GM19193 (cell line): ENCODE data around the gene PRIMPOL.

Experiments
- POLR2A ChIP-seq: IDR thresholded peaks from 4 replicates; pipeline ENCODE4 v1.6.1; 2011; ENCODE audit not compliant: insufficient read depth, insufficient read length; ENCODE audit errors: extremely low read depth

Gene PRIMPOL

GRCh38 chr4:184688447-184688846 is 38.9 kb downstream of the PRIMPOL start:
- no peak for TF ChIP-seq POLR2A

- TF ChIP-seq POLR2A = no peak
Measured at GRCh38 chr4:184689681-184690080, 40.1 kb downstream of the PRIMPOL start.

- TF ChIP-seq POLR2A = no peak
Measured at GRCh38 chr4:184693056-184693455, 43.5 kb downstream of the PRIMPOL start.

- TF ChIP-seq POLR2A = no peak
Measured at GRCh38 chr4:184694412-184694956, 44.9 kb downstream of the PRIMPOL start.

- TF ChIP-seq POLR2A = no peak
Measured at GRCh38 chr4:184695178-184695896, 45.8 kb downstream of the PRIMPOL start.

GRCh38 chr4:184697956-184698355 is 48.4 kb downstream of the PRIMPOL start:
- TF ChIP-seq POLR2A = no peak

- no peak for TF ChIP-seq POLR2A
Measured at GRCh38 chr4:184699941-184700340, 50.4 kb downstream of the PRIMPOL start.

GRCh38 chr4:184702114-184702513 is 52.6 kb downstream of the PRIMPOL start:
- TF ChIP-seq POLR2A = no peak

- TF ChIP-seq POLR2A = no peak
Measured at GRCh38 chr4:184705692-184706091, 56.2 kb downstream of the PRIMPOL start.

- TF ChIP-seq POLR2A = no peak
Measured at GRCh38 chr4:184706453-184706852, 56.9 kb downstream of the PRIMPOL start.

- TF ChIP-seq POLR2A = no peak
Measured at GRCh38 chr4:184712322-184712721, 62.8 kb downstream of the PRIMPOL start.

- no peak for TF ChIP-seq POLR2A
Measured at GRCh38 chr4:184713887-184714286, 64.3 kb downstream of the PRIMPOL start.

- TF ChIP-seq POLR2A = no peak
Measured at GRCh38 chr4:184715526-184715925, 66.0 kb downstream of the PRIMPOL start.

- no peak for TF ChIP-seq POLR2A
Measured at GRCh38 chr4:184719407-184719806, 69.9 kb downstream of the PRIMPOL start.

GRCh38 chr4:184721254-184721653 is 71.7 kb downstream of the PRIMPOL start:
- TF ChIP-seq POLR2A = no peak

- no peak for TF ChIP-seq POLR2A
Measured at GRCh38 chr4:184722798-184723197, 73.3 kb downstream of the PRIMPOL start.
